HG03045 (cell line): ENCODE data around the gene ZC3H12C.

Source experiments
- ATAC-seq: cut with Tn5 transposase; IDR thresholded peaks from one replicate; pipeline ENCODE4 v1.9.1; 2021; ENCODE audit warnings: mild to moderate bottlenecking, moderate library complexity; ENCODE audit not compliant: unreplicated experiment

The ZC3H12C gene

GRCh38 chr11:110147962-110148709, 54.9 kb downstream of the ZC3H12C start:
- no peak for ATAC-seq

- ATAC-seq: no peak
These were observed 55.9 kb downstream of the ZC3H12C start for GRCh38 chr11:110148775-110149744.

- ATAC-seq: no peak
These were observed 59.0 kb downstream of the ZC3H12C start for GRCh38 chr11:110152199-110152598.

GRCh38 chr11:110153474-110153873, 60.3 kb downstream of the ZC3H12C start:
- no peak for ATAC-seq

GRCh38 chr11:110156503-110156902, 63.3 kb downstream of the ZC3H12C start:
- ATAC-seq: no peak

GRCh38 chr11:110158317-110159200, 65.4 kb downstream of the ZC3H12C start:
- no peak for ATAC-seq

- no peak for ATAC-seq
These were observed 66.3 kb downstream of the ZC3H12C start for GRCh38 chr11:110159476-110159875.

- no peak for ATAC-seq
These were observed 66.8 kb downstream of the ZC3H12C start for GRCh38 chr11:110160016-110160415.

- no peak for ATAC-seq
These were observed 67.2 kb downstream of the ZC3H12C start for GRCh38 chr11:110160437-110160836.

GRCh38 chr11:110161061-110161460, 67.9 kb downstream of the ZC3H12C start:
- no peak for ATAC-seq

- no peak for ATAC-seq
These were observed 69.0 kb downstream of the ZC3H12C start for GRCh38 chr11:110162216-110162615.

- ATAC-seq: no peak
These were observed 72.1 kb downstream of the ZC3H12C start for GRCh38 chr11:110165039-110165925.

GRCh38 chr11:110168033-110168803, 75.0 kb downstream of the ZC3H12C start:
- no peak for ATAC-seq

GRCh38 chr11:110169738-110170137, 76.5 kb downstream of the ZC3H12C start:
- no peak for ATAC-seq

- no peak for ATAC-seq
These were observed 79.4 kb downstream of the ZC3H12C start for GRCh38 chr11:110172468-110173065.

- no peak for ATAC-seq
These were observed 80.8 kb downstream of the ZC3H12C start for GRCh38 chr11:110173811-110174644.

GRCh38 chr11:110174645-110175310, 81.6 kb downstream of the ZC3H12C start:
- no peak for ATAC-seq
